Pancreas (tissue), 10 donors: ENCODE measurements around the gene MALRD1. TPM values are rescaled to one million over a fixed set of nuclear protein-coding genes. Genes with fewer than 3 reads are reported as not detected.

Source experiments
- ATAC-seq, 4 donors: fragments of 200-7000 bp; cut with Tn5 transposase; one replicate each; pipeline versions ENCODE4 v1.8.0 to v1.9.1; 2020; ENCODE audit warnings: mild to moderate bottlenecking in 4 of 4, moderate library complexity in 4 of 4
- DNase-seq, 6 donors: peaks; one replicate each; pipeline ENCODE4 v3.0.0-alpha.2; 2020
- FAIRE-seq: peaks from 2 replicates; lab custom pipeline; 2012; peaks lifted over from hg19 to GRCh38; lab: Jason Lieb, UNC
- H3K27ac ChIP-seq, 4 donors: fragments of 200-600 bp; sonication (generic); 1 replicate in 3 of 4; 2 replicates in 1 of 4; pipeline versions ENCODE4 v1.5.0 to v1.8.0; 2020
- H3K27me3 ChIP-seq, 4 donors: fragments of 200-600 bp; one replicate each; pipeline ENCODE4 v1.8.0; 2021
- H3K36me3 ChIP-seq, 3 donors: fragments of 200-600 bp; sonication (generic) in 1 of 3; one replicate each; pipeline versions ENCODE4 v1.5.0 to v1.8.0; 2020 to 2021
- H3K4me1 ChIP-seq, 3 donors: fragments of 200-600 bp; one replicate each; pipeline ENCODE4 v1.8.0; 2021
- H3K4me3 ChIP-seq, 4 donors: fragments of 200-600 bp; sonication (generic) in 2 of 4; one replicate each; pipeline versions ENCODE4 v1.5.0 to v1.8.0; 2020 to 2021
- H3K9me3 ChIP-seq, 4 donors: fragments of 200-600 bp; one replicate each; pipeline ENCODE4 v1.8.0; 2021
- CTCF ChIP-seq, 4 donors: fragments of 200-600 bp; sonication (generic) in 3 of 4; IDR thresholded peaks; one replicate each; pipeline versions ENCODE4 v1.5.0 to v1.8.0; 2021; ENCODE audit warnings: antibody characterized with exemption in 4 of 4
- WGBS, 2 donors: extraction: QIAGEN DNeasy Blood & Tissue Kit; methylation state at CpG; one replicate each; pipeline ENCODE4 v1.1.7; 2013; 5-methylcytosine and 5-hydroxymethylcytosine counted together
- intact Hi-C, 3 donors: fragments of 100-400 bp; cut with DNase I; formaldehyde crosslinking; loops; one replicate each; pipeline versions ENCODE4 v1.11.1 to v1.14.2; 2022
- polyA plus RNA-seq, 2 donors: library from polyadenylated mRNA; stranded (reverse); fragments of 200-250 nt; gene quantifications; one replicate each; pipeline ENCODE4 v1.2.3, GENCODE V29; 2013
- total RNA-seq, 6 donors: library from RNA; stranded (reverse); fragmentation: NEBNext Ultra II Directional in 4 of 6; extraction: Animal tissue kit (Norgen Biotek cat#: 25700) in 4 of 6; gene quantifications; one replicate each; pipeline versions ENCODE4 v1.2.1 to v1.2.4, GENCODE V29; 2021 to 2023
- donor health status: healthy with polysubstance abuse.
- donor health status: DM: no; HTN: no; CAD: no; lungs with moderate emphysema.
- donor health status: DM: no; HTN: no; CAD: no.
- donor health status: control.
- donor health status: control.
- donor health status: Bipolar disorder and iron deficiency.
- donor health status: DM: yes; HTN: yes; CAD: no.
- donor health status: DM: no; HTN: no; CAD: no.
- donor health status: DM: no; HTN: no; CAD: no.
- donor health status: DM: yes; HTN: yes; CAD: no.

Gene MALRD1
- total and polyA plus RNA-seq, 8 donors = 0.13 to 0.87 (median 0.31) TPM; not detected in 5

- FAIRE-seq (no peak), DNase-seq (no peak)
Measured at GRCh38 chr10:19325581-19325980, 277.0 kb downstream of the MALRD1 start.

GRCh38 chr10:19328582-19328981 lies 280.0 kb downstream of the MALRD1 start:
- 79 to 84% methylated on average over 2 of the region's 2 CpGs for WGBS, 2 donors
- no peak overlapping the region for H3K27ac ChIP-seq
- H3K36me3 ChIP-seq = no peaks in the 10 kb centered on the region
- TF ChIP-seq CTCF (IDR thresholded peaks at IDR 0.05) = no peak
- H3K4me3 ChIP-seq = no peak overlapping the region
- no peaks in the 10 kb centered on the region for H3K9me3 ChIP-seq
- FAIRE-seq (no peak), DNase-seq (no peak), ATAC-seq (no peak)
- H3K27me3 ChIP-seq = no peaks in the 10 kb centered on the region
- intact Hi-C loops = no loop called here
- no peaks in the 10 kb centered on the region for H3K4me1 ChIP-seq

More at GRCh38 chr10:19325581-19325980, 277.0 kb downstream of the MALRD1 start:
- 38 to 55% methylated on average over 4 of the region's 4 CpGs for WGBS, 2 donors
- no peak overlapping the region for H3K4me3 ChIP-seq
- ATAC-seq = no peak
- H3K36me3 ChIP-seq = no peaks in the 10 kb centered on the region
- TF ChIP-seq CTCF (IDR thresholded peaks at IDR 0.05) = no peak
- H3K27ac ChIP-seq = no peak overlapping the region
- intact Hi-C loops = no loop called here
- H3K4me1 ChIP-seq = no peaks in the 10 kb centered on the region
- H3K9me3 ChIP-seq = no peaks in the 10 kb centered on the region
- H3K27me3 ChIP-seq = no peaks in the 10 kb centered on the region

- Histone ChIP-seq H3K27ac (no peak overlapping the region), H3K27me3 (no peaks in the 10 kb centered on the region), H3K4me1 (no peaks in the 10 kb centered on the region), H3K36me3 (no peaks in the 10 kb centered on the region), H3K4me3 (no peak overlapping the region), H3K9me3 (no peaks in the 10 kb centered on the region)
- FAIRE-seq (no peak), DNase-seq (no peak), ATAC-seq (no peak)
- WGBS, 2 donors = 44 to 68% methylated on average over 1 of the region's 1 CpG
- no peak for TF ChIP-seq CTCF (IDR thresholded peaks at IDR 0.05)
- intact Hi-C loops = no loop called here
Measured at GRCh38 chr10:19329475-19329874, 280.9 kb downstream of the MALRD1 start.

- no peak overlapping the region for H3K4me3 ChIP-seq
- TF ChIP-seq CTCF (IDR thresholded peaks at IDR 0.05) = no peak
- H3K36me3 ChIP-seq = no peaks in the 10 kb centered on the region
- FAIRE-seq = no peak
- no peaks in the 10 kb centered on the region for H3K4me1 ChIP-seq
- DNase-seq = no peak
- no peak overlapping the region for H3K27ac ChIP-seq
- H3K27me3 ChIP-seq = no peaks in the 10 kb centered on the region
- no peaks in the 10 kb centered on the region for H3K9me3 ChIP-seq
- no peak for ATAC-seq
- intact Hi-C loops = no loop called here
Measured at GRCh38 chr10:19332304-19332703, 283.7 kb downstream of the MALRD1 start.

GRCh38 chr10:19333631-19334030 lies 285.0 kb downstream of the MALRD1 start:
- no peak for FAIRE-seq
- Histone ChIP-seq H3K27ac (no peak overlapping the region), H3K4me1 (no peaks in the 10 kb centered on the region), H3K9me3 (no peaks in the 10 kb centered on the region), H3K27me3 (no peaks in the 10 kb centered on the region), H3K4me3 (no peak overlapping the region), H3K36me3 (no peaks in the 10 kb centered on the region)
- no peak for ATAC-seq
- WGBS, 2 donors = 79 to 89% methylated on average over 2 of the region's 2 CpGs
- intact Hi-C loops = no loop called here
- no peak for DNase-seq
- TF ChIP-seq CTCF (IDR thresholded peaks at IDR 0.05) = no peak
